Liver (tissue), 9 donors: ENCODE data around the gene ATP6V0D1. TPM values are rescaled to one million over a fixed set of nuclear protein-coding genes. Genes with fewer than 3 reads are reported as not detected.

Experiments used
- DNase-seq: peaks from one replicate; pipeline ENCODE4 v3.0.0-alpha.2; 2017; ENCODE audit warnings: low spot score
- H3K27ac ChIP-seq, 2 donors: one replicate each; pipeline ENCODE4 v1.7.0; 2013; ENCODE audit warnings: inconsistent platforms in 2 of 2, low read length in 2 of 2, control low read depth in 1 of 2, low read depth in 1 of 2, mild to moderate bottlenecking in 1 of 2
- H3K27me3 ChIP-seq, 4 donors: one replicate each; pipeline versions ENCODE4 v1.6.1 to v1.7.0; 2013; ENCODE audit warnings: low read length in 3 of 4, inconsistent platforms in 1 of 4, mild to moderate bottlenecking in 1 of 4, moderate library complexity in 1 of 4; ENCODE audit not compliant: control insufficient read depth in 4 of 4, insufficient read depth in 4 of 4
- H3K36me3 ChIP-seq, 4 donors: one replicate each; pipeline versions ENCODE4 v1.6.1 to v1.7.0; 2013; ENCODE audit warnings: low read length in 3 of 4, mild to moderate bottlenecking in 3 of 4, low read depth in 1 of 4, moderate library complexity in 1 of 4; ENCODE audit not compliant: control insufficient read depth in 4 of 4, insufficient read depth in 3 of 4
- H3K4me1 ChIP-seq, 4 donors: one replicate each; pipeline versions ENCODE4 v1.6.1 to v1.7.0; 2013; ENCODE audit warnings: low read length in 3 of 4, mild to moderate bottlenecking in 3 of 4, moderate library complexity in 1 of 4; ENCODE audit not compliant: control insufficient read depth in 4 of 4, insufficient read depth in 4 of 4
- H3K4me3 ChIP-seq, 3 donors: one replicate each; pipeline versions ENCODE4 v1.6.1 to v1.7.0; 2013; ENCODE audit warnings: low read length in 3 of 3, control low read depth in 1 of 3, low read depth in 1 of 3, mild to moderate bottlenecking in 1 of 3
- H3K9ac ChIP-seq, 2 donors: one replicate each; pipeline ENCODE4 v1.7.0; 2013; ENCODE audit warnings: low read length in 2 of 2, mild to moderate bottlenecking in 2 of 2, moderate library complexity in 2 of 2, control low read depth in 1 of 2, low read depth in 1 of 2
- H3K9me3 ChIP-seq, 4 donors: one replicate each; pipeline versions ENCODE4 v1.6.1 to v1.7.0; 2013; ENCODE audit warnings: low read length in 3 of 4; ENCODE audit not compliant: control insufficient read depth in 4 of 4
- EGR1 ChIP-seq, 2 donors: IDR thresholded peaks; 2 replicates each; pipeline ENCODE4 v1.6.1; 2016 to 2018; ENCODE audit warnings: antibody characterized with exemption in 2 of 2, low read depth in 2 of 2
- FOXA1 ChIP-seq: IDR thresholded peaks from 2 replicates; pipeline ENCODE4 v1.6.1; 2016; ENCODE audit warnings: antibody characterized with exemption
- FOXA2 ChIP-seq: IDR thresholded peaks from 2 replicates; pipeline ENCODE4 v1.6.1; 2016; ENCODE audit warnings: antibody characterized with exemption
- GABPA ChIP-seq, 2 donors: IDR thresholded peaks in 1 of 2; conservative IDR thresholded peaks in 1 of 2; 2 replicates each; pipeline ENCODE4 v1.6.1; 2016; ENCODE audit warnings: antibody characterized with exemption in 2 of 2, mild to moderate bottlenecking in 1 of 2, moderate library complexity in 1 of 2
- HNF4A ChIP-seq, 2 donors: conservative IDR thresholded peaks; 2 replicates each; pipeline ENCODE4 v1.6.1; 2016; ENCODE audit warnings: antibody characterized with exemption in 2 of 2, mild to moderate bottlenecking in 2 of 2
- HNF4G ChIP-seq: IDR thresholded peaks from 2 replicates; pipeline ENCODE4 v1.6.1; 2016; ENCODE audit warnings: antibody characterized with exemption
- JUND ChIP-seq, 2 donors: IDR thresholded peaks; 2 replicates each; pipeline ENCODE4 v1.6.1; 2016; ENCODE audit warnings: antibody characterized with exemption in 2 of 2
- NR2F2 ChIP-seq: IDR thresholded peaks from 2 replicates; pipeline ENCODE4 v1.6.1; 2016; ENCODE audit warnings: antibody characterized with exemption
- RAD21 ChIP-seq, 2 donors: IDR thresholded peaks; 2 replicates each; pipeline ENCODE4 v1.6.1; 2016; ENCODE audit warnings: antibody characterized with exemption in 2 of 2, mild to moderate bottlenecking in 2 of 2
- RXRA ChIP-seq, 2 donors: IDR thresholded peaks; 2 replicates each; pipeline ENCODE4 v1.6.1; 2017 to 2018; ENCODE audit warnings: antibody characterized with exemption in 2 of 2, mild to moderate bottlenecking in 1 of 2
- SP1 ChIP-seq: IDR thresholded peaks from 2 replicates; pipeline ENCODE4 v1.6.1; 2018; ENCODE audit warnings: antibody characterized with exemption, mild to moderate bottlenecking
- TAF1 ChIP-seq: conservative IDR thresholded peaks from 2 replicates; pipeline ENCODE4 v1.6.1; 2016; ENCODE audit warnings: antibody characterized with exemption, mild to moderate bottlenecking
- YY1 ChIP-seq: IDR thresholded peaks from 2 replicates; pipeline ENCODE4 v1.6.1; 2016; ENCODE audit warnings: antibody characterized with exemption, mild to moderate bottlenecking
- WGBS: extraction: QIAGEN DNeasy Blood & Tissue Kit; methylation state at CpG from one replicate; pipeline ENCODE4 v1.1.7; 2013; 5-methylcytosine and 5-hydroxymethylcytosine counted together
- polyA plus RNA-seq, 2 donors: library from polyadenylated mRNA; stranded (reverse) in 1 of 2; unstranded in 1 of 2; fragments of 200-250 nt in 1 of 2; fragments of >200 nt in 1 of 2; fragmentation: Nextera tagmentation in 1 of 2; extraction: Ambion mirVana in 1 of 2; gene quantifications; one replicate each; pipeline versions ENCODE4 v1.2.1 to v1.2.3, GENCODE V29; 2013 to 2015
- total RNA-seq, 2 donors: library from RNA; depleted of rRNA; stranded (reverse); fragments of >200 nt; gene quantifications; one replicate each; pipeline ENCODE4 v1.2.3, GENCODE V29; 2014
- TF ChIP-seq, protein P1 (sequence below): fragments of 150-350 bp; IDR thresholded peaks from 2 replicates; pipeline ENCODE4 v1.5.1; 2017; ENCODE audit warnings: improper control_type of control experiment, low read depth, low read length; ENCODE audit not compliant: missing input control
- TF ChIP-seq, protein P2 (sequence below): IDR thresholded peaks from 2 replicates; pipeline ENCODE4 v1.6.1; 2016; ENCODE audit warnings: antibody characterized with exemption
- TF ChIP-seq, protein P3 (sequence below): IDR thresholded peaks from 2 replicates; pipeline ENCODE4 v1.6.1; 2016; ENCODE audit warnings: antibody characterized with exemption
- TF ChIP-seq, protein P4 (sequence below): IDR thresholded peaks from 2 replicates; pipeline ENCODE4 v1.6.1; 2016; ENCODE audit warnings: antibody characterized with exemption
- TF ChIP-seq, protein P5 (sequence below): IDR thresholded peaks from 2 replicates; pipeline ENCODE4 v1.6.1; 2016; ENCODE audit warnings: antibody characterized with exemption, mild to moderate bottlenecking
- donor health status: healthy.
- donor health status: healthy.
- donor health status: healthy.
- donor health status: healthy.
- donor health status: healthy.

ATP6V0D1 gene
- total and polyA plus RNA-seq, 4 donors, result 47.6 to 80.2 (median 66.6) TPM

DNA sequence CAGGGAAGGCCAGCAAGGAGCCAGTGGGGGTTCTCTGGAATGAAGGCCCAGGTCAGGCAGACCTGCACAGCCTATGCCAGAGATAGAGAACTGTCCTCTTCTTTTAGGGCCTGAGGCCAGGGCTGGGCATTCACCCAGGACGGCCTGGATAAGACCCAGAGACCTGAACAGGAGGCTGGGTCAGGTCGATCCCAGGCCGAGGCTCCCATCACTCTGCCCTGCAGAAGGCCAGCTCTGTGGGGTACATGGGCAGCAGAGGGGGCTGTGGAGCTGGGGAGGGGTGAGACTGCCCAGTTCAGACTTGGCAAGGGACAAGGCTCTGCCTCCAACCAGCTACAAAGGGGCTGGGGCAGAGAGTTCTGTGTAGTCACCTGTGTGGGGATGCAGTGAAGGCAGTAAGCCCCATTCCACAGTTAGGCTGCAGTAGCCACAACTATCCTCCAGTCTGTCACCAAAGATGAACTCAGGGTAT is 35.5 kb downstream of the ATP6V0D1 start:
- Histone ChIP-seq H3K4me3 (no peak overlapping the region), H3K27ac (peak overlapping the region; percentile 64 to 75), H3K9me3 (no peaks in the 10 kb centered on the region), H3K27me3 (no peaks in the 10 kb centered on the region), H3K4me1 (peaks cover 56 to 95% (median 90%) of the 10 kb centered on the region in 4 donors), H3K36me3 (peaks cover 0 to 2% (median under 1%) of the 10 kb centered on the region in 4 donors), H3K9ac (no peak overlapping the region)
- no peak for DNase-seq
- 28% methylated on average over 3 of the region's 3 CpGs for WGBS
- TF ChIP-seq EGR1 (IDR thresholded peaks at IDR 0.05; ENCODE audit: low read depth in 2 of 2), result no peak
- TF ChIP-seq, protein P1, sequence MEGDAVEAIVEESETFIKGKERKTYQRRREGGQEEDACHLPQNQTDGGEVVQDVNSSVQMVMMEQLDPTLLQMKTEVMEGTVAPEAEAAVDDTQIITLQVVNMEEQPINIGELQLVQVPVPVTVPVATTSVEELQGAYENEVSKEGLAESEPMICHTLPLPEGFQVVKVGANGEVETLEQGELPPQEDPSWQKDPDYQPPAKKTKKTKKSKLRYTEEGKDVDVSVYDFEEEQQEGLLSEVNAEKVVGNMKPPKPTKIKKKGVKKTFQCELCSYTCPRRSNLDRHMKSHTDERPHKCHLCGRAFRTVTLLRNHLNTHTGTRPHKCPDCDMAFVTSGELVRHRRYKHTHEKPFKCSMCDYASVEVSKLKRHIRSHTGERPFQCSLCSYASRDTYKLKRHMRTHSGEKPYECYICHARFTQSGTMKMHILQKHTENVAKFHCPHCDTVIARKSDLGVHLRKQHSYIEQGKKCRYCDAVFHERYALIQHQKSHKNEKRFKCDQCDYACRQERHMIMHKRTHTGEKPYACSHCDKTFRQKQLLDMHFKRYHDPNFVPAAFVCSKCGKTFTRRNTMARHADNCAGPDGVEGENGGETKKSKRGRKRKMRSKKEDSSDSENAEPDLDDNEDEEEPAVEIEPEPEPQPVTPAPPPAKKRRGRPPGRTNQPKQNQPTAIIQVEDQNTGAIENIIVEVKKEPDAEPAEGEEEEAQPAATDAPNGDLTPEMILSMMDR, result no peak
- TF ChIP-seq, protein P2, sequence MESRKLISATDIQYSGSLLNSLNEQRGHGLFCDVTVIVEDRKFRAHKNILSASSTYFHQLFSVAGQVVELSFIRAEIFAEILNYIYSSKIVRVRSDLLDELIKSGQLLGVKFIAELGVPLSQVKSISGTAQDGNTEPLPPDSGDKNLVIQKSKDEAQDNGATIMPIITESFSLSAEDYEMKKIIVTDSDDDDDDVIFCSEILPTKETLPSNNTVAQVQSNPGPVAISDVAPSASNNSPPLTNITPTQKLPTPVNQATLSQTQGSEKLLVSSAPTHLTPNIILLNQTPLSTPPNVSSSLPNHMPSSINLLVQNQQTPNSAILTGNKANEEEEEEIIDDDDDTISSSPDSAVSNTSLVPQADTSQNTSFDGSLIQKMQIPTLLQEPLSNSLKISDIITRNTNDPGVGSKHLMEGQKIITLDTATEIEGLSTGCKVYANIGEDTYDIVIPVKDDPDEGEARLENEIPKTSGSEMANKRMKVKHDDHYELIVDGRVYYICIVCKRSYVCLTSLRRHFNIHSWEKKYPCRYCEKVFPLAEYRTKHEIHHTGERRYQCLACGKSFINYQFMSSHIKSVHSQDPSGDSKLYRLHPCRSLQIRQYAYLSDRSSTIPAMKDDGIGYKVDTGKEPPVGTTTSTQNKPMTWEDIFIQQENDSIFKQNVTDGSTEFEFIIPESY, result no peak
- TF ChIP-seq, protein P3, sequence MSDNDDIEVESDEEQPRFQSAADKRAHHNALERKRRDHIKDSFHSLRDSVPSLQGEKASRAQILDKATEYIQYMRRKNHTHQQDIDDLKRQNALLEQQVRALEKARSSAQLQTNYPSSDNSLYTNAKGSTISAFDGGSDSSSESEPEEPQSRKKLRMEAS, result no peak
- peak; percentile 42 to 68 for TF ChIP-seq HNF4A (conservative IDR thresholded peaks at IDR 0.05)
- TF ChIP-seq GABPA (IDR thresholded peaks at IDR 0.05 in 1 of 2, conservative IDR thresholded peaks at IDR 0.05 in 1 of 2), result no peak
- TF ChIP-seq RXRA (IDR thresholded peaks at IDR 0.05), result peak; percentile 82 to 84
- TF ChIP-seq FOXA1, result no peak
- no peak for TF ChIP-seq TAF1
- peak; percentile 32 for TF ChIP-seq SP1
- peak; percentile 35 to 45 for TF ChIP-seq RAD21 (IDR thresholded peaks at IDR 0.05)
- TF ChIP-seq, protein P4, sequence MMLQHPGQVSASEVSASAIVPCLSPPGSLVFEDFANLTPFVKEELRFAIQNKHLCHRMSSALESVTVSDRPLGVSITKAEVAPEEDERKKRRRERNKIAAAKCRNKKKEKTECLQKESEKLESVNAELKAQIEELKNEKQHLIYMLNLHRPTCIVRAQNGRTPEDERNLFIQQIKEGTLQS, result no peak
- no peak for TF ChIP-seq FOXA2
- no peak for TF ChIP-seq NR2F2
- TF ChIP-seq, protein P5, sequence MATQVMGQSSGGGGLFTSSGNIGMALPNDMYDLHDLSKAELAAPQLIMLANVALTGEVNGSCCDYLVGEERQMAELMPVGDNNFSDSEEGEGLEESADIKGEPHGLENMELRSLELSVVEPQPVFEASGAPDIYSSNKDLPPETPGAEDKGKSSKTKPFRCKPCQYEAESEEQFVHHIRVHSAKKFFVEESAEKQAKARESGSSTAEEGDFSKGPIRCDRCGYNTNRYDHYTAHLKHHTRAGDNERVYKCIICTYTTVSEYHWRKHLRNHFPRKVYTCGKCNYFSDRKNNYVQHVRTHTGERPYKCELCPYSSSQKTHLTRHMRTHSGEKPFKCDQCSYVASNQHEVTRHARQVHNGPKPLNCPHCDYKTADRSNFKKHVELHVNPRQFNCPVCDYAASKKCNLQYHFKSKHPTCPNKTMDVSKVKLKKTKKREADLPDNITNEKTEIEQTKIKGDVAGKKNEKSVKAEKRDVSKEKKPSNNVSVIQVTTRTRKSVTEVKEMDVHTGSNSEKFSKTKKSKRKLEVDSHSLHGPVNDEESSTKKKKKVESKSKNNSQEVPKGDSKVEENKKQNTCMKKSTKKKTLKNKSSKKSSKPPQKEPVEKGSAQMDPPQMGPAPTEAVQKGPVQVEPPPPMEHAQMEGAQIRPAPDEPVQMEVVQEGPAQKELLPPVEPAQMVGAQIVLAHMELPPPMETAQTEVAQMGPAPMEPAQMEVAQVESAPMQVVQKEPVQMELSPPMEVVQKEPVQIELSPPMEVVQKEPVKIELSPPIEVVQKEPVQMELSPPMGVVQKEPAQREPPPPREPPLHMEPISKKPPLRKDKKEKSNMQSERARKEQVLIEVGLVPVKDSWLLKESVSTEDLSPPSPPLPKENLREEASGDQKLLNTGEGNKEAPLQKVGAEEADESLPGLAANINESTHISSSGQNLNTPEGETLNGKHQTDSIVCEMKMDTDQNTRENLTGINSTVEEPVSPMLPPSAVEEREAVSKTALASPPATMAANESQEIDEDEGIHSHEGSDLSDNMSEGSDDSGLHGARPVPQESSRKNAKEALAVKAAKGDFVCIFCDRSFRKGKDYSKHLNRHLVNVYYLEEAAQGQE, result peak; percentile 43
- TF ChIP-seq HNF4G, result no peak
- peak; percentile 54 for TF ChIP-seq YY1
- peak in 1 of 2 donors; percentile 36 for TF ChIP-seq JUND (IDR thresholded peaks at IDR 0.05)
